GM21381 (cell line): ENCODE results near the gene NAA16.
"Not testable (repeated sequence)": the region's sequence is repeated elsewhere in the genome, so short reads cannot be mapped to it uniquely, and the experiment has no call there.

Experiments
- ATAC-seq: cut with Tn5 transposase; IDR thresholded peaks from one replicate; pipeline ENCODE4 v1.9.1; 2021; ENCODE audit warnings: mild to moderate bottlenecking, moderate library complexity; ENCODE audit not compliant: unreplicated experiment

NAA16 gene

DNA sequence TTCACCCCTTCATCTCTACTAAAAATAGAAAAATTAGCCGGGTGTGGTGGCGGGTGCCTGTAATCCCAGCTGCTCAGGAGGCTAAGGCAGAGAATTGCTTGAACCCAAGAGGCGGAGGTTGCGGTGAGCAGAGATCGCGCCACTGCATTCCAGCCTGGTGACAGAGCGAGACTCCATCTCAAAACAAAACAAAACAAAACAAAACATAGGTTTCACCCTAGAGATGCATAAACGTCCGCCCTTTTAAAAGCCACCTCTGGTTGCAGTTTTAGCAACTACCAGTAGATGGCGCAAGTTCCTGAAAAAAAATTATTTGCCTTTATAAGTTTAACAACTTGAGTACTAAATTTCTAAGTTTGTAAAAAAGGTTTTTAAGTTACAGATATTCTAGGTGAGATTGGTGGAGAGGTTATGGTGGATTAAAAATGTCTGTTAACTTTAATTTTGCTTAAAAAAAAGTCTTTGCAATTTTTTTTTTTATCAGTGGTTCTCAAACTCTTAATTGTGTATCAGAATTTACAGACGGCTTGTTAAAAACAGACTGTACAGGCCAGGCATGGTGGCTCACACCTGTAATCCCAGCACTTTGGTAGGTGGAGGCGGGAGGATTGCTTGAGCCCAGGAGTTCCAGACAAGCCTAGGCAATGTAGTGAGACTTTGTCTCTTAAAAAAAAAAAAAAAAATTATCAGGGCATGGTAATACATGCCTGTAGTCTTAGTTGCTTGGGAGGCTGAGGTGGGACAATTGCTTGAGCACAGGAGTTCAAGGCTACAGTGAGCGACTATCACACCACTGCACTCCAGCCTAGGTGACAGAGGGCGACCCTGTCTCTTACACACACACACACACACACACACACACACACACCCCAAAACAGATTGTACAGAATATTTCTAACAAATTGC lies 42.1 kb downstream of the NAA16 start:
- ATAC-seq = no peak

GRCh38 chr13:41354416-41354815 lies 43.3 kb downstream of the NAA16 start:
- ATAC-seq = no peak

- not testable (repeated sequence) for ATAC-seq
Observed at GRCh38 chr13:41356385-41356648, 45.2 kb downstream of the NAA16 start.

- no peak for ATAC-seq
Observed at GRCh38 chr13:41356786-41357185, 45.7 kb downstream of the NAA16 start.

- ATAC-seq = no peak
Observed at GRCh38 chr13:41361491-41361890, 50.4 kb downstream of the NAA16 start.

GRCh38 chr13:41364043-41364442 lies 53.0 kb downstream of the NAA16 start:
- ATAC-seq = no peak

DNA sequence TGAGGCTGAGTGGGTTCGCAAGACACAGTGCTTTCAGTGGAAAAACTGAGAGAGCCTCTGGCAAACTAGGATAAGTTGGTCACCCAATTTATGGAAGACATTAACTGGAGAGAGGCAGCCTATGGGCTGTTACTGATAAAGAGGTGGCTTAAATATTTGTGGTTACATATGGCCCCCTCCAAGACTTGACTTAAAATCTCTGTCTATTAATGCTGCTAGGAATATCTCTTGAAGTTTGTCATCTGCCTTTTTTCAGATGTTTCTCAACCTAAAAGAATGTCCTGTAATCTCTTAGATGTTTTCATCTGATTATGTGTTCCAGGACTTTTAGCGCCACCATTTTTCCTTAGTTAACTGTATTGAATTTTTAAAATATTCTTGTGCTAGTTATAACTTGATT lies 54.6 kb downstream of the NAA16 start:
- ATAC-seq = no peak

DNA sequence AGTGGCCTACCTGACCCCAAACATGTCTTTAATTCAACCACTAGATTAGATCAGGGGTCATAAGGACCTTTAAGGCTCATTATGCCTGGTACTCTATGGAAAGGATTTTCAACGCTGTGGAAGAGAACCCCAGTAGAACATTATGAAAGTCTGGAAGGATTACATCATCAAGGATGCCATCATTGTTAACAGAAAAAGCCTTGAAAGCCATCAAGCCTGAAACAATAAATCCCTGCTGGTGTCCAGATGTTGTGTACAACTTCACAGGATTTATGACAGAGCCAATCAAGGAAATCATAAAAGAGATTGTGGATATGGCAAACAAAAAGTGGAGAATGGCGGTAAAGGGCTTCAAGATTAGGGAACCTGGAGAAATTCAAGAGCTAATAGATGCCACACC lies 59.7 kb downstream of the NAA16 start:
- no peak for ATAC-seq

DNA sequence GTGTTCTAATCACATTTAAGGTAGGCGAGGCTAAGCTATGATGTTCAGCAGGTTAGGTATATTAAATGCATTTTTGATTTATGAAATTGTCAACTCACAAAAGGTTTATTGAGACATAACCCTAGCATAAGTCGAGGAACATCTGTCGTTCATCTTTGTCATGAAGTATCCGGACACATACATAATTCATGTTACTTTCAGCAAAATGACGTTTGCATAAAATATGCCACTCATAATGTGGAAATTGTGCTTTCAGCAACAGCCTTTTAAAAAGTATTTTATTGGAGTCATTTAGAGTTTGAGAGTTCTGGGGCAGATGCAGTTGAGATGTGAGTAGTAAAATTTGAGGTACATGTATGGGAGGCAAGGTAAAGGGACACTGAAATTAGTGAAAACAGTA lies 66.4 kb downstream of the NAA16 start:
- no peak for ATAC-seq

GRCh38 chr13:41382431-41382830 lies 71.4 kb downstream of the NAA16 start:
- no peak for ATAC-seq

GRCh38 chr13:41383386-41383785 lies 72.3 kb downstream of the NAA16 start:
- no peak for ATAC-seq

GRCh38 chr13:41384749-41385503 lies 73.9 kb downstream of the NAA16 start:
- no peak for ATAC-seq

DNA sequence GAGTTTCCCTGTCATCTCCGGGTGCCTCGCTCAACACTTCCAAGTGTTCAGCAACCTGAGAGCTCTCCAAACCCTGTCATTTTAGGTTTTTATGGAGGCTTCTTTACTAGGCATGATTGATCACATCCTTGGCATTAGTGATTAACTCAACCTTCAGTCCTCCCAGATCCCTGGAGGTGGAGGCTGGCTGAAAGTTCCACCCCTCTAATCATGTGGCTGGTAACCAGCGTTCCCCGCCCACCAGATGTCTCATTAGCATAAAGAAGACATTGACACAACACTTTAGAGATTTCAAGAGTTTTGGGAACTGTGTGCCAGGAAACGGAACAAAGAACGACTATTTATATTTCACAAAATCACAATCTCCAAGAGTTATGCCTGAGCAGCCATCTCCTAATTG lies 75.1 kb downstream of the NAA16 start:
- no peak for ATAC-seq

DNA sequence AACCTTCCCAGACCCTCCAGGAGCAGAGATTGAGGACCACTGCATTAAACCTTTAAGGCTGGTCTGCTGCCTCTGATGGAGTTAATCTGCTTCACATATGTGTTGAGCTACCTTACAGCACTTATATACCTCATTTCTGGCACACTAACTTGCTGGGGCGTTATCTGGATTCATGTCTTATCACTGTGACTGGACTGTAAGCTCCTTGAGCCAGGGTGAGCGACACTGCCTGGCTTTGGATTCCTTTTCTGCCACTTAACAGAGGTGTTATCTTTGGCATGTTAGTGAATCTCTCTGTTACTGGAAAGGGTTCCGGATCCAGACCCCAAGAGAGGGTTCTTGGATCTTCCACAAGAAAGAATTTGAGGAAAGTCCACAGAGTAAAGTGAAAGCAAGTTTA lies 76.5 kb downstream of the NAA16 start:
- ATAC-seq = no peak

- no peak for ATAC-seq
Observed at GRCh38 chr13:41388143-41388881, 77.2 kb downstream of the NAA16 start.

GRCh38 chr13:41389580-41389979 lies 78.5 kb downstream of the NAA16 start:
- no peak for ATAC-seq

DNA sequence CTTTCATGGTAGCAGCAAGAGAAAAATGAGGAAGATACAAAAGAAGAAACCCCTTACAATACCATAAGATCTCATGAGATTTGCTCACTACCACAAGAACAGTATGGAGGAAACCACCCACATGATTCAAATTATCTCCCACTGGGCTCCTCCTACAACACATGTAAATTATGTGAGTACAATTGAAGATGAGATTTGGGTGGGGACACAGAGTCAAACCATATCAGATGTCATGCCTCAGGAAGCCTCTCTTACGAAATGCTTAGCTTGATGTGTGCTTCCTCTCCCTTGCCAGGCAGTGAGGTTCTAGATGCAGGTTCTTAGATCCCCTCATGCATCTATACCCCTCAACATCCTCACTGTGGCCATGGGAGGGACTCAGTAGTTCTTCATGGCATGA lies 83.1 kb downstream of the NAA16 start:
- no peak for ATAC-seq

- ATAC-seq = no peak
Observed at GRCh38 chr13:41398494-41399170, 87.6 kb downstream of the NAA16 start.

DNA sequence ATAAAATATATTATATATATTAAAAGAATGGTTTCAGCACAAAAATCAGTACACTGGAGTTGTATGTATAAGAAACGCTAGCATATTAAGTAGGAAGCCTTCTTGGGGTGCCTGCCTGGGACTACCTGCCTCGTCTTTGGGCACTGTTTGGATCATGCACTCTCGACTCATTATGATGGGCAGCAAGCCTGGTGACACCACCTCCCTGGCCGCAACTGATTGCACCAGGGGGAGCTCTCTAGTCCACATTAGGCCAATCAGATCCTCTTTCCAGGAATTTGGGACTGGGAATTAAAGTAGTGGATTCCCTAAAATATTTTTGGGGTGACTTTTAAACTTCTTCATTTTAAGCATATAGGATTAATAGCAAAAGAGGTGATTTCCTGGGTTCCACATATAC lies 90.3 kb downstream of the NAA16 start:
- ATAC-seq = no peak

- no peak for ATAC-seq
Observed at GRCh38 chr13:41402691-41403511, 91.8 kb downstream of the NAA16 start.
